GM18519 (cell line): ENCODE data around the gene C11orf97.

ENCODE experiments used
- ATAC-seq: cut with Tn5 transposase; IDR thresholded peaks from one replicate; pipeline ENCODE4 v1.9.1; 2021; ENCODE audit warnings: mild to moderate bottlenecking, moderate library complexity; ENCODE audit not compliant: unreplicated experiment, low FRiP score

Gene C11orf97

GRCh38 chr11:94524341-94524740, 12.1 kb downstream of the C11orf97 start:
- ATAC-seq, result no peak

DNA sequence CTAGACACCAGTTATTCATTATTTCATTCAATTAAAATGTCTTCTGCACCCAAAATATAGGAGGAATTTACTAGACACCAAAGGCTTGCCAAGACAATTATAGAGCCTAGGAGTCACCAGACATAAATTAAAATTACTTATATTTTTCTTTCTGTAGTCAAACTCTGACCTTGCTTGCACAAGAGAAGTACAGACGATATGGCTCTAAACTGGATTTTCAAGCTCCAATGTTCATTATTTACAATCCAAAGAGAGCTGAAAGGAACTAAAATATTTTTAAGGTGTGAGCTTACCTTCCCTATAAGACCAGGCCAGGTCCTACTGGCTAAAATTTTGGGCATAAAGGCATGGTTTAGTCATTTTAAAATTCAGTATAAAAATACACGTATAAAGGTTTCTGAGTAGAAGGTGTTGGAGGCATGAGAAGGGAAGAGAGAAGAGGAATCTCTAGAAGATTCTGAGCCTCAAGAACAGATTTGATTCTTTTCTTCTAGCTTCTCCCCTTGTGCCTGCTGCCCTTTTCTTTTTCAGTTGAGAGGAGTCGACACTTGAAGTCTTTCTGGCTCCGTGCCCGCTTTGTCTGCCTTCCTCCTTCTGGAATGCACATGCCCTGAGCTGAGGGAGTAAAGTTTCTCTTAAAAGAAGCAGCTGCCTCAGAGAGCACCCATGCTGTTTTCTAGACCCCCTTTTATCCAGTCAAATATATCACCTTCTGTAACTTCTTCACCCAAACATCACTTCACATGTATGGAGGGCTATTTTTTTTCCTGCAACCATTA, 13.5 kb downstream of the C11orf97 start:
- no peak for ATAC-seq

GRCh38 chr11:94526645-94527438, 14.6 kb downstream of the C11orf97 start:
- ATAC-seq, result no peak

- ATAC-seq, result no peak
Measured at GRCh38 chr11:94528551-94528950, 16.3 kb downstream of the C11orf97 start.

DNA sequence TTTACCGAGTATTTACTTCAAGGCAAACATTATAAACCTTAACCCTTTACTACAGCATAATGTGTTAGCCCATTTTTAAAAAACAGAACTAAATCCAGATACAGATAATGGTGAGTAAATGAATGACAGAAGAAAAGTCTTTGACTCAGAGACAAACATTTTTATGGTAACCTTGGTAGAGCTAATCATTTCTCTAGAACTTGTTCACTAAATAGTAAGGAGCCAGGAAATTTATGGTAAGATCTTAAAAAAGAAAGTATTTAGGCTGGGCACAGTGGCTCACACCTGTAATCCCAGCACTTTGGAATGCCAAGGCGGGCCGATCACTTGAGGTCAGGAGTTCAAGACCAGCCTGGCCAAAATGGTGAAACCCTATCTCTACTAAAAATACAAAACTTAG, 19.9 kb downstream of the C11orf97 start:
- ATAC-seq, result no peak

GRCh38 chr11:94533206-94533605, 20.9 kb downstream of the C11orf97 start:
- no peak for ATAC-seq

GRCh38 chr11:94533696-94534630, 21.7 kb downstream of the C11orf97 start:
- ATAC-seq, result no peak

DNA sequence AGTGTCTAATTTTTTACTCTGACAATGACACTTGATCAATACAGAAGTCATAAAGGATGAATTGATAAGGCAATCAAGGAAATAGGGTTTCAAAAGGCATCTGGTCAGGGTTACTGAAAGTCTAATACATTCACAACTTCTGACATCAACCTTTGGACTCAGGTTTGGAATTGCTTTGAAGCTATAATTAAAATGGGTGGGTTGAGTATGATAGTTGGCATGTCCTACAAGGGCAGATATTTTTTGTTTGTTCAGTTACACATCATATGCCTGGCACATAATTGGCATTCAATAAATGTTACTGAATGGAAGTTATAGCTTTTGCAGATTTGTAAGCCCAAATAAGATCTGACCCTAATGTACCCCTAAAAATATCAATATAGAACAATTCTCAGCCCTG, 24.1 kb downstream of the C11orf97 start:
- no peak for ATAC-seq

DNA sequence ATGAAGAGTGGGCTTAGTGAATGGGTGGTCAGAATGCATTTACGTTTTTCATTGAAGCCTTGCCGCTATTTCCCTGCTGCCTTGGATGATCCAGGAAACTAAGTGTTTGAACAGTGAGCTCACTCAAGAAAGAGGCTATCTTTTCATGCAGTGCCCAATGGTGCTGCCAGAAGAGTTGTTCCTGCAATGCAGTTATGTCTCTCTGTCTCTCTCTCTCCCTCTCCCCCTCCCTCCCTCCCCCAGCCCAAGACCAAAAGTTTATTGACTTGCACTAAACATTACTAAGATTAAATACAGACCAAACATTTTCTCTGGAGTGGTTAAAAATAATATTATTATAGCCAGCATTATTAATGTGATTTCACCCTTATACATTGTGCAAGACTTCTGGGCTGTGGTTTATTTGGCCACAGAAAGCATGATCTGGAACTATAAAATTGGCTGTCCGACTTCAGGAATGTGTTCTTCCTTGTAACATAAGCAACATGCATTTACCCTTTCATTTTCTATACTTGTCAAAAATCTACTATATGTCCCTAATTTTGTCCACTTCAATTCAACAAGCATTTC, 24.9 kb downstream of the C11orf97 start:
- ATAC-seq, result no peak

- no peak for ATAC-seq
Measured at GRCh38 chr11:94539420-94539819, 27.2 kb downstream of the C11orf97 start.

DNA sequence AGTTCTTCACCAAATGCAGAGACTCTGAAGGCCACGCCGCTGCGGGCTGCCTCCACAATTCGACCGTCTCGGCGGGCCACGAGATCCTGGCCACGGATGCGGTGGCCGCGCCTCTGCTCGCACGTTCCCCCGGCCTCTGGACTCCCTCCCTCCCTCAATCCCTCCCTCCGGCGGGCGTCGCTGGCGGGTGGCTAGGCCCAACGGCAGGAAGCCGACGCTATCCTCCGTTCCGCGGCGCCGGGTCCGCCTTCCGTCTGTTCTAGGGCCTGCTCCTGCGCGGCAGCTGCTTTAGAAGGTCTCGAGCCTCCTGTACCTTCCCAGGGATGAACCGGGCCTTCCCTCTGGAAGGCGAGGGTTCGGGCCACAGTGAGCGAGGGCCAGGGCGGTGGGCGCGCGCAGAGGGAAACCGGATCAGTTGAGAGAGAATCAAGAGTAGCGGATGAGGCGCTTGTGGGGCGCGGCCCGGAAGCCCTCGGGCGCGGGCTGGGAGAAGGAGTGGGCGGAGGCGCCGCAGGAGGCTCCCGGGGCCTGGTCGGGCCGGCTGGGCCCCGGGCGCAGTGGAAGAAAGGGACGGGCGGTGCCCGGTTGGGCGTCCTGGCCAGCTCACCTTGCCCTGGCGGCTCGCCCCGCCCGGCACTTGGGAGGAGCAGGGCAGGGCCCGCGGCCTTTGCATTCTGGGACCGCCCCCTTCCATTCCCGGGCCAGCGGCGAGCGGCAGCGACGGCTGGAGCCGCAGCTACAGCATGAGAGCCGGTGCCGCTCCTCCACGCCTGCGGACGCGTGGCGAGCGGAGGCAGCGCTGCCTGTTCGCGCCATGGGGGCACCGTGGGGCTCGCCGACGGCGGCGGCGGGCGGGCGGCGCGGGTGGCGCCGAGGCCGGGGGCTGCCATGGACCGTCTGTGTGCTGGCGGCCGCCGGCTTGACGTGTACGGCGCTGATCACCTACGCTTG, 31.7 kb downstream of the C11orf97 start, which contains the start of gene FUT4:
TSS of gene FUT4 (plus strand) at position 227 of the 951 bp plus-strand sequence. CDS start at position 440, 213 bp downstream.
- peak; percentile 82 for ATAC-seq

- ATAC-seq, result no peak
Measured at GRCh38 chr11:94544646-94545263, 32.5 kb downstream of the C11orf97 start.

DNA sequence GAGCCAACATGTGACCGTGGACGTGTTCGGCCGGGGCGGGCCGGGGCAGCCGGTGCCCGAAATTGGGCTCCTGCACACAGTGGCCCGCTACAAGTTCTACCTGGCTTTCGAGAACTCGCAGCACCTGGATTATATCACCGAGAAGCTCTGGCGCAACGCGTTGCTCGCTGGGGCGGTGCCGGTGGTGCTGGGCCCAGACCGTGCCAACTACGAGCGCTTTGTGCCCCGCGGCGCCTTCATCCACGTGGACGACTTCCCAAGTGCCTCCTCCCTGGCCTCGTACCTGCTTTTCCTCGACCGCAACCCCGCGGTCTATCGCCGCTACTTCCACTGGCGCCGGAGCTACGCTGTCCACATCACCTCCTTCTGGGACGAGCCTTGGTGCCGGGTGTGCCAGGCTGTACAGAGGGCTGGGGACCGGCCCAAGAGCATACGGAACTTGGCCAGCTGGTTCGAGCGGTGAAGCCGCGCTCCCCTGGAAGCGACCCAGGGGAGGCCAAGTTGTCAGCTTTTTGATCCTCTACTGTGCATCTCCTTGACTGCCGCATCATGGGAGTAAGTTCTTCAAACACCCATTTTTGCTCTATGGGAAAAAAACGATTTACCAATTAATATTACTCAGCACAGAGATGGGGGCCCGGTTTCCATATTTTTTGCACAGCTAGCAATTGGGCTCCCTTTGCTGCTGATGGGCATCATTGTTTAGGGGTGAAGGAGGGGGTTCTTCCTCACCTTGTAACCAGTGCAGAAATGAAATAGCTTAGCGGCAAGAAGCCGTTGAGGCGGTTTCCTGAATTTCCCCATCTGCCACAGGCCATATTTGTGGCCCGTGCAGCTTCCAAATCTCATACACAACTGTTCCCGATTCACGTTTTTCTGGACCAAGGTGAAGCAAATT, 33.3 kb downstream of the C11orf97 start:
- no peak for ATAC-seq

- ATAC-seq, result no peak
Measured at GRCh38 chr11:94546162-94546470, 33.9 kb downstream of the C11orf97 start.

DNA sequence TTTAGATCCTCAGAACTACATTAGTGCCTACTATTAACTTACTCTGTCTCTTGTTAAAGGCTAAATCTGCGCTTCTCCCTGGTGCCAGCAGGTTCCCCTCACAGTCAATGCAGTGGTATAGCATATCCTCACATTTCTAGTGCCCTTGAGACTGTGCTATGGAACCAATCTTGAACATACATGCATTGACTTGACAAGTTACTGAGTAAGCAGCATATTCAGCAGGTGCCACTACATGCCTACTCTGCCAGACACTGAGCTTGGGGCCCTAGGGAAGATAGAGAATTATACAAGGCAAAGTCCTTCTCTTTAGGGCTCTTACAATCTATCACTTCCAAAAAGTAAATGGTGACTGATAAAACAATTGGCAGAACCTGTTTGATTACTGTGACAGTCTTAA, 34.6 kb downstream of the C11orf97 start:
- no peak for ATAC-seq

DNA sequence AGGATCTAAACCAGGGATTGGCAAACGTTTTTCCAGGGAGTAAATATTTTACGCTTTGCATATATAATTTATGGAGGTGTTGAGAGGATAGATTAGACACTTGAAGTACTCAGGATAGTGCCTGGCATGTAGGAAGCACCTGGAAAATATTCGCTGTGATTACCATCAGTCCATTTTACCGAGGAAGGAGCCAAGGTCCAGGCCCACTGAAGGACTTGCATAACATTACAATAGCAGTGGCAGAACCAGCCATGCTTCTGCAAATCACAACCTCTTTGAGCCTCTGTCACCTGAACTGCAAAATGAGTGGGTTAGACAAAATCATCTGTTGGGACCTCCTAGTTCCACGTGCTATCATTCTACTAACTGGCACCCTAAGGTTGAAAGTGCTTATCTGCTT, 36.9 kb downstream of the C11orf97 start:
- no peak for ATAC-seq

DNA sequence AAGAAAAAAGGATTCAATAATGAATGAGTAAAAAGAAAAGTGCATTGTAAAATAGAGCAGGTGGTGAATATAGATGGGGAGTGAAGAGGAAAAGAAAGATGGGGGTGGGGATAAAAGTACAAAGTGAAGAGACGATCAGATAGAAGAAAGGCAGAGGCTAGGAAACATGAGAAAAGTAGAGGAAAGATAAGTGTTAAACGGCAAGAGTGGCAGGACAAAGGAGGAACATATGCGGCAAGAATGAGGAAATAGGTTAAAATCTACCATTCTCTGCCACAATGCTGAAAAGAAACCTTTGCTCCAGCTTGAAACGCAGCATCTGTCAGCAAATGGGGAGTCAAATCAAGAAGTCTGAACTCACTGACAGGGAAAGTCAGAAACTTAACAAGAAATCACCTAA, 38.3 kb downstream of the C11orf97 start:
- ATAC-seq, result no peak

GRCh38 chr11:94553938-94554337, 41.7 kb downstream of the C11orf97 start:
- no peak for ATAC-seq
